Right lobe of liver (tissue), 4 donors: ENCODE results near the gene PSMD5.

Experiments
- POLR2A ChIP-seq: fragments of 450-650 bp; IDR thresholded peaks from one replicate; pipeline ENCODE4 v1.6.1; 2017; ENCODE audit warnings: antibody characterized with exemption, mild to moderate bottlenecking
- TF ChIP-seq, protein P1 (sequence below), 4 donors: fragments of 200-600 bp in 3 of 4; fragments of 450-650 bp in 1 of 4; IDR thresholded peaks; one replicate each; pipeline versions ENCODE4 v1.5.1 to v1.8.0; 2016 to 2022; ENCODE audit warnings: antibody characterized with exemption in 4 of 4, mild to moderate bottlenecking in 2 of 4
- donor health status: DM: no; HTN: no; CAD: no.
- donor health status: DM: no; HTN: no; CAD: no.
- donor health status: DM: no; HTN: yes; CAD: no.

- TF ChIP-seq, protein P1, sequence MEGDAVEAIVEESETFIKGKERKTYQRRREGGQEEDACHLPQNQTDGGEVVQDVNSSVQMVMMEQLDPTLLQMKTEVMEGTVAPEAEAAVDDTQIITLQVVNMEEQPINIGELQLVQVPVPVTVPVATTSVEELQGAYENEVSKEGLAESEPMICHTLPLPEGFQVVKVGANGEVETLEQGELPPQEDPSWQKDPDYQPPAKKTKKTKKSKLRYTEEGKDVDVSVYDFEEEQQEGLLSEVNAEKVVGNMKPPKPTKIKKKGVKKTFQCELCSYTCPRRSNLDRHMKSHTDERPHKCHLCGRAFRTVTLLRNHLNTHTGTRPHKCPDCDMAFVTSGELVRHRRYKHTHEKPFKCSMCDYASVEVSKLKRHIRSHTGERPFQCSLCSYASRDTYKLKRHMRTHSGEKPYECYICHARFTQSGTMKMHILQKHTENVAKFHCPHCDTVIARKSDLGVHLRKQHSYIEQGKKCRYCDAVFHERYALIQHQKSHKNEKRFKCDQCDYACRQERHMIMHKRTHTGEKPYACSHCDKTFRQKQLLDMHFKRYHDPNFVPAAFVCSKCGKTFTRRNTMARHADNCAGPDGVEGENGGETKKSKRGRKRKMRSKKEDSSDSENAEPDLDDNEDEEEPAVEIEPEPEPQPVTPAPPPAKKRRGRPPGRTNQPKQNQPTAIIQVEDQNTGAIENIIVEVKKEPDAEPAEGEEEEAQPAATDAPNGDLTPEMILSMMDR (IDR thresholded peaks at IDR 0.05): no peak
- TF ChIP-seq POLR2A: peak; percentile 35
These were observed 25.6 kb upstream of the PSMD5 start for GRCh38 chr9:120868339-120868675.
